ENCODE results near the gene SERPINE2. TPM values are rescaled to one million over a fixed set of nuclear protein-coding genes. Genes with fewer than 3 reads are reported as not detected.

Gene SERPINE2
- total and polyA plus RNA-seq, 2 donors (not counting 3 experiments of a cell fraction or from before 2014, with no cell fraction given) = 4.0 to 8.8 TPM

- no TSS peak for BruUV-seq (replicated peaks)
- intact Hi-C loops (cut with micrococcal nuclease) = no loop called here
- Histone ChIP-seq H3K4me3 (replicated peaks in 1 of 3; ENCODE audit: insufficient read depth in 1 of 3, low read depth in 1 of 3, low read length in 3 of 3) (no peak overlapping the region), H3K4me1 (ENCODE audit: control insufficient read depth, extremely low read depth, insufficient read depth, low read length) (peaks cover 8% of the 10 kb centered on the region), H3K36me3 (ENCODE audit: control insufficient read depth in 2 of 2, extremely low read depth in 1 of 2, insufficient read depth in 2 of 2, low read length in 2 of 2) (no peaks in the 10 kb centered on the region), H3K27ac (ENCODE audit: insufficient read depth, low read depth, low read length) (no peak overlapping the region), H2AFZ (ENCODE audit: low read depth, low read length) (no peak overlapping the region), H3K4me2 (ENCODE audit: insufficient read depth, low read length) (no peak overlapping the region), H4K20me1 (replicated peaks; ENCODE audit: control insufficient read depth, extremely low read depth, insufficient read depth, low read length) (no peaks in the 10 kb centered on the region), H3K79me2 (ENCODE audit: control insufficient read depth, insufficient read depth, low read length) (no peaks in the 10 kb centered on the region), H3K9me1 (replicated peaks; ENCODE audit: control insufficient read depth, extremely low read depth, insufficient read depth, low read length) (no peaks in the 10 kb centered on the region), H3K9ac (replicated peaks; ENCODE audit: extremely low read depth, insufficient read depth, low read length) (no peak overlapping the region), H3K9me3 (replicated peaks; ENCODE audit: control insufficient read depth, insufficient read depth, low read length) (no peaks in the 10 kb centered on the region), H3K27me3 (ENCODE audit: control insufficient read depth in 2 of 2, insufficient read depth in 2 of 2, low read length in 2 of 2) (no peaks in the 10 kb centered on the region)
- CTCF ChIA-PET = no interaction called here
- TF ChIP-seq POLR2AphosphoS5 (IDR thresholded peaks at IDR 0.05; ENCODE audit: insufficient read depth, low read depth, low read length) (no peak), GATA2 (IDR thresholded peaks at IDR 0.05; ENCODE audit: insufficient read depth, insufficient read length, low read depth, low read length) (no peak), EZH2 (IDR thresholded peaks at IDR 0.05; ENCODE audit: borderline replicate concordance, low read depth, low read length, severe bottlenecking) (no peak), JUN (IDR thresholded peaks at IDR 0.05; ENCODE audit: borderline replicate concordance, insufficient read depth, insufficient read length, low read depth) (no peak)
- POLR2A ChIA-PET = no interaction called here
- DNase-seq (ENCODE audit: low read depth, low spot score) (no peak), FAIRE-seq (no peak)
- dilution Hi-C loops (cut with MboI; ENCODE audit: extremely low pct_ligation_motif_present, low sequenced_read_pairs) = loop anchor here (25.0 kb wide), 1 partner anchor 273 kb away; no protein-coding TSS in a partner anchor
These were observed 24.8 kb downstream of the SERPINE2 start for GRCh38 chr2:224014336-224014735.

- no peak overlapping the region for H3K27ac ChIP-seq (ENCODE audit: insufficient read depth, low read depth, low read length)
- H3K4me1 ChIP-seq (ENCODE audit: control insufficient read depth, extremely low read depth, insufficient read depth, low read length) = peaks cover 8% of the 10 kb centered on the region
- no peaks in the 10 kb centered on the region for H3K27me3 ChIP-seq (ENCODE audit: control insufficient read depth in 2 of 2, insufficient read depth in 2 of 2, low read length in 2 of 2)
- ChIA-PET CTCF (no interaction called here), POLR2A (no interaction called here)
- no peaks in the 10 kb centered on the region for H3K9me3 ChIP-seq (replicated peaks; ENCODE audit: control insufficient read depth, insufficient read depth, low read length)
- TF ChIP-seq EZH2 (IDR thresholded peaks at IDR 0.05; ENCODE audit: borderline replicate concordance, low read depth, low read length, severe bottlenecking) (no peak), CTCF (IDR thresholded peaks at IDR 0.05; ENCODE audit: extremely low read depth in 1 of 2, insufficient read depth in 1 of 2, low read depth in 1 of 2, low read length in 2 of 2) (no peak), POLR2A (IDR thresholded peaks at IDR 0.05; ENCODE audit: low read depth, low read length) (no peak), MAX (IDR thresholded peaks at IDR 0.05; ENCODE audit: insufficient read depth, insufficient read length) (no peak), GATA2 (IDR thresholded peaks at IDR 0.05; ENCODE audit: insufficient read depth, insufficient read length, low read depth, low read length) (no peak), FOS (IDR thresholded peaks at IDR 0.05; ENCODE audit: borderline replicate concordance, insufficient read depth, low read length) (no peak), JUN (IDR thresholded peaks at IDR 0.05; ENCODE audit: borderline replicate concordance, insufficient read depth, insufficient read length, low read depth) (no peak), POLR2AphosphoS5 (IDR thresholded peaks at IDR 0.05; ENCODE audit: insufficient read depth, low read depth, low read length) (no peak), MYC (IDR thresholded peaks at IDR 0.05; ENCODE audit: low read depth, low read length) (no peak)
- H3K36me3 ChIP-seq (ENCODE audit: control insufficient read depth in 2 of 2, extremely low read depth in 1 of 2, insufficient read depth in 2 of 2, low read length in 2 of 2) = no peaks in the 10 kb centered on the region
- FAIRE-seq = no peak
- H2AFZ ChIP-seq (ENCODE audit: low read depth, low read length) = no peak overlapping the region
- no peaks in the 10 kb centered on the region for H3K9me1 ChIP-seq (replicated peaks; ENCODE audit: control insufficient read depth, extremely low read depth, insufficient read depth, low read length)
- H3K4me2 ChIP-seq (ENCODE audit: insufficient read depth, low read length) = no peak overlapping the region
- H3K9ac ChIP-seq (replicated peaks; ENCODE audit: extremely low read depth, insufficient read depth, low read length) = no peak overlapping the region
- H4K20me1 ChIP-seq (replicated peaks; ENCODE audit: control insufficient read depth, extremely low read depth, insufficient read depth, low read length) = no peaks in the 10 kb centered on the region
- intact Hi-C loops (cut with micrococcal nuclease) (no loop called here), dilution Hi-C loops (cut with MboI; ENCODE audit: extremely low pct_ligation_motif_present, low sequenced_read_pairs) (loop anchor here (25.0 kb wide), 1 partner anchor 275 kb away; no protein-coding TSS in a partner anchor)
- DNase-seq (ENCODE audit: low read depth, low spot score) = no peak
- H3K79me2 ChIP-seq (ENCODE audit: control insufficient read depth, insufficient read depth, low read length) = no peaks in the 10 kb centered on the region
- BruUV-seq (replicated peaks) = no TSS peak
- no peak overlapping the region for H3K4me3 ChIP-seq (replicated peaks in 1 of 3; ENCODE audit: insufficient read depth in 1 of 3, low read depth in 1 of 3, low read length in 3 of 3)
These were observed 27.2 kb downstream of the SERPINE2 start for GRCh38 chr2:224011837-224012236.

All from endothelial cell of umbilical vein (primary cell).